NCI-H2227 (cell line): ENCODE results near the gene PHF3.

Source experiments
- DNase-seq: peaks from one replicate; lab custom pipeline; 2025; ENCODE audit not compliant: unreplicated experiment; lab: John Stamatoyannopoulos, UW

The PHF3 gene

DNA sequence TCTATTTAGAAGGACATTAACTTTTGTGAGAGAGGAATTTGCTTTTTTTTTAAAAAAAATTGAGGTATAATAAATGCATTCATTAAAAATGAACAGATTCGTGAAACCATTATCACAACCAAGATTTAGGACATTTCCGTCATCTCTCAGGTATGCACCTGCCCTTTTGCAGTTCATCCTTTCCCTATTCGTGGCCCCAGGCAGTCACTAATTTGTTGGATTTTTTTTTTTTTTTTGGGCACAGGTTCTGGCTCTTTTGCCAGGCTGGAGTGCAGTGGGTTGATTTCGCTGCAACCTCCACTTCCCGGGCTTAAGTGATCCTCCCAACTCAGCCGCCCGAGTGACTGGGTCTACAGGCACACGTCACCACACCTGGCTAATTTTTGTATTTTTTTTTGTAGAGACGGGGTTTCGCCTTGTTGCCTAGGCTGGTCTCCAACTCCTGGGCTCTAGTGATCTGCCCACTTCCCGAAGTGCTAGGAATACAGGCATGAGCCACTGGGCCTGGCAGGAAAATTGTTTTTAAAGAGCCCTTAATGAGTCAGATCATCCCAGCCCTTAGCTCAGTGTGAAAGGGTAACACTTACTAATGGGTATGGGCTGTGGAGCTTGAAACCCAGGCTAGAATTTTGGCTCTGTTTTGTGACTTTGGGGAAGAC, 9.2 kb downstream of the PHF3 start:
- peak; percentile 4 for DNase-seq

DNA sequence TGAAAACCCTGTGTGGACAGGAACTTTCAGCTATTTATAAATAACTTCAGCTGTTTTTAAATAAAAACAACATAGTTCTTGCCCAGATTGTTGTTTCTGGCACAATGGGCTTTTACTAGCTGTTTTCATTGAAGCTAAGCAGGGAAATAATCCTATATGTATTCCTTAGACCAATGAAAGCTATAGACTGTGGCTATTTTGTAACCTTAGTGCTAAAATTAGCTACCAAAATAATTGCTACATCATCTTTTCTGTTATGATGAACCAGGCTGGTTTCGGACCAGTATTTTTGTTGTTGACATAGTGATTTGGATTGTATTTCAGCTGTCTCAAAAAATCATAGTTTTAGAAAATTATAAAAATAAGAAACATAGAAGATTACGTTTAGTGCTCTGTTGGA, 13.7 kb downstream of the PHF3 start:
- DNase-seq, result no peak

DNA sequence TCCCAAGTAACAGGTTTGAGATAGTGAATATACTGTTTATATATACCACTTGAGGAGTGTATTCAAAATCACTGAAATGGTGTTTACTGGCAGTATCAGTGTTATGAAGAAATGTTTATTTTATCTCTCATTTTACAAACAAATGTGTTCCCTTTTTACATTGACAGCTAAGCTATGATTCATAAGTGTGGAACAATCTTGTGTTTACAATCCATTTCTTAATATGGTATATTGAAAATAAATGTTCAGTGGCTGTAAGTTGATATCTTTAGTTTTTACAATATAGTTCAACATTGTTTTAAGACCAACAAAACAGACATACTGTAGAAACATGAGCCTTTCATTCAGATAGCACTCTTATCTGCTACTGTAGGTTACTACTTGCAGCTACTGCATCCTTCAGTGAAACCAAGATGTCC, 14.3 kb downstream of the PHF3 start:
- DNase-seq, result no peak

DNA sequence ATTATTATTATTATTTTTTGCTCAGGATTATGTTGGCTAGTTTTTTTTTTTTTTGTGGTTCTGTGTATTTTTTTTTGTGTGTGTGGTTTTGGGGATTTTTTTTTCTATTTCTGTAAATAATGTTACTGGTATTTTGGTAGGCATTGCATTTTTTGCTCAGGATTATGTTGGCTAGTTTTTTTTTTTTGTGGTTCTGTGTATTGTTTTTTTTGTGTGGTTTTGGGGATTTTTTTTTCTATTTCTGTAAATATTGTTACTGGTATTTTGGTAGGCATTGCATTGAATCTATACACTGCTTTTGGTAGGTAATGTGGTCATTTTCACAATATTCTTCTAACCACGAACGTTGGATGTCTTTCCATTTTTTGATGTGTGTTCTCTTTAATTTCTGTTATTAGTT, 17.4 kb downstream of the PHF3 start:
- no peak for DNase-seq

DNA sequence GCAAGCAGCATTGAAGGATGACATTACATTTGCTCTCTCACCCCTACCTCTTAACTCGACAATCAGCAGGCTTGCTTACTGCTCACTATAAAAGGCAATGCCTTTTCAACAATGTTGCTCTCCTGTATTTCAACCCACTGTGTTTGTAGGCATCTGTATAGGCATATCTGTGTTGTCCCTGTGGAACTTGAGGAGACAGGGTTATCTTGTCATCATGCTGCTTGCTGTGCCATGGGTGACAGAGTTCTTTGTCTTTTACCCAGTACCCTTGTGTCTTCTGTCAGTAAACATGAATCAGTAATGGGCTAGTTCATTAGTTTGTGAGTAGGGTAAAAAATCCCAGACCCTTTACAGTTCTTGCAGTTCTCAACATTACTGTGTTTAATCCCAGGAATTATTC, 25.2 kb downstream of the PHF3 start:
- no peak for DNase-seq

DNA sequence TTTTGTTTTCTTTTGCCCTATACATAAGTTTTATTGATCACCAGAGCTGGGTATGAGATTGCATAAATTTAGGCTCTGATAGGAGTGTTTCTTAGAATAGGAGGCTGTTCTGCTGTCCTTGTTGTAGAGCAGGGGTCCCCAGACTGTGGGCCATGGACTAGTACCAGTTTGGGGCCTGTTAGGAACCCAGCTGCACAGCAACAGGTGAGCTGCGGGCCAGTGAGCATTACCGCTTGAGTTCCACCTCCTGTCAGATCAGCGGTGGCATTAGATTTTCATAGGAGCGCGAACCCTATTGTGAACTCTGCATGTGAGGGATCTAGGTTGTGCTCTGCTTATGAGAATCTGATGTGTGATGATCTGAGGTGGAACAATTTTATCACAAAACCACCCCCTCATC, 26.2 kb downstream of the PHF3 start:
- DNase-seq, result no peak

DNA sequence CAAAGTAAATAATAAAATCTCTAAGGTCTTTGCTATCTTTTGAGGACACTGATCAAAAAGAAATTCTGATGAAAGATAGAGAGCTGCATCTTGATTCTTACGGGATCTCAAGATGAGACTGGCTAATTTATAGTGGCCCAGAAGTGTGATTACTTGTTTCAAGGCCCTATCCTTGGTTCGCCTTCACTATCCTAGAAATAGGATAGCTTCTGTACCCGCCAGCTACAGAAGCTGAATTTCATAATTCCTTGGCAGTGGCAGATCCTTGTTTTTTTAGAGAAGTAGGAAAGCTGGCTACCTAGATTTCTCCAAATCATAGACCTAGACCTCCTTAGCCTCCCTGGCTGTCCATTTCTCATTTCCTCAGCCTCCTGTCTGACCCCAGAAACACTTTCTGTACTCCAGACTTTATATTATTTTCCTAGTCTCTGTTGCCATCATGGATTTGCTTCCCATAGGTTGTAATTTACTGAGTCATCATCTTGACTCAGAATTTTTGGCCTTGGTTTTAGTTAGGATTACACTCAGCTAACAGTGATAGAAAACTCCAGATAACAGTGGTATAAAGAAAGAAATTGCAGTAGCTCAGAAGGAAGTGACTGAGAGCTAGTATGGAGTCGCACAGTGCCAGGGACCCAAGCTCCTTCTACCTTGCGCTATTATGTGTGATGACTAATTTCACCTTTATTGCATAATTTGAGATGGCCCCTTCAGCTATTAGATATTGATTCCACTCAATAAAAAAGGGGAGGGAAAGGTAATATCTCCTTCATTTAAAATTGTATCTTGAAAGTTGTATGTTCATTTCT, 27.7 kb downstream of the PHF3 start:
- no peak for DNase-seq

DNA sequence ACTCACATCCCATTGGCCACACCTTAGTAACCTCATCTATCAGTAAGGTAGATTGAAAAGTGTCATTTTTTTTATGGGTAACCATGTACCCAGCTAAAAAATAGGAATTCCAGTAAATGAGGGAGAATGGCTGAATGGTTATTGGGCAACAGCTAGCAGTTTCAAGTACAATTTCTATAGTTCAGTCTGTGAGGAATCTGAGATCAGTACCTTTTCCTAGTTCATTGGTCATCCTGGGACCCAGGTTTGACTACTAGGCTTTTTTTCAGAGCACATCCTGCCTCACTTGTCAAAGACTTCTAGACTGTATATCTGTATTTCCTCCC, 28.3 kb downstream of the PHF3 start:
- DNase-seq, result no peak

DNA sequence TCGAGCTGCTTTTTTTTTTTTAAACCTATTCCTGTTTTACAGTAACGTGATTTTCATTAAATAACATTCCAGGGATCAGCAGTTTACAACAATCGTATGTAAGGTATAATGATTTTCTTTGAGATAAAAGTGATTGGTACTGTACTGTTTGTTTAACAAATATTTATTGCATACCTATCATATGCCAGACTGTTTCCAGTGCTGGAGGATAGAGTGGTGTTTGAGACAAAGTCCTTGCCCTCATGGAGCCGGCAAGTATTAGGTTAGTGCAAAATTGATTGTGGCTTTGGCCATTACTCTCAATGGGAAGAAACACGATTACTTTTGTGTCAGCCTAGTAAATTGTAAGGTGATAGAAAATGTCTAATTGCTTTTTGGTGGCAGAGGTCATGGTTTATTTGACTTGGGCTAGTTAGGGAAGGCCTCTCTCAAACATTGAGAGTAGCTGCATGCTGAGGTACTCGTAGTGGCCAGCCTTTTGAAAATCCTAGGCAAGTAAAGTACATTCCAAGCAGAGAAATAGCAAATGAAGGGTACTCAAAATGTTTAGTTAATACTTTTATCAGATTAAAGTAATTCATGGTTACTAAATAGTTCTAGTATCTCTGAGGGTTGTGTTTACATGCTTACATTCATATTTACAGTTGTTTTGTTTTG, 35.6 kb downstream of the PHF3 start:
- no peak for DNase-seq

DNA sequence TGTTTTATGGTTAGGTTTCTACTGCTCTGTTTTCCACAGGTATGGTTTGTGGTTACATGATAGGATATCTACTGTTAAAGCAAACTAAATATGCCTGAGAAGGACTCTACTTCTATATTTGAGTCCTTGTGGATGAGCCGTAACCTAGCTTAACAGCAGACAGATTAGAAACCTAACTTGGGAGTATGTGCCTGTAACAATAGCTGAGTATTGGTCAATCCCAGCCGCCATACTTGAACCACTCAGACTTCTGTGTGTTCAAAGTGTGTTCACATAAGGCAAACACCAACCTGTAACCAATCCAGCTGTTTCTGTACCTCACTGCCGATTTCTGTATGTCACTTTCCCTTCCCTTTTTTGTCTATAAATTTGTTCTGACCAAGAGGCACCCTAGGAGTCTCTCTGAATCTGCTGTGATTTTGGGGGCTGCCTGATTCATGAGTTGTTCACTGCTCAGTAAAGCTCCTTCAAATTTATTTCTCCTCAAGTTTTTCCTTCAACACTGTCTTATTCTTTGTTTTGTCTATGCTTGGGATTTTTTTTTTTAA, 37.1 kb downstream of the PHF3 start:
- no peak for DNase-seq

DNA sequence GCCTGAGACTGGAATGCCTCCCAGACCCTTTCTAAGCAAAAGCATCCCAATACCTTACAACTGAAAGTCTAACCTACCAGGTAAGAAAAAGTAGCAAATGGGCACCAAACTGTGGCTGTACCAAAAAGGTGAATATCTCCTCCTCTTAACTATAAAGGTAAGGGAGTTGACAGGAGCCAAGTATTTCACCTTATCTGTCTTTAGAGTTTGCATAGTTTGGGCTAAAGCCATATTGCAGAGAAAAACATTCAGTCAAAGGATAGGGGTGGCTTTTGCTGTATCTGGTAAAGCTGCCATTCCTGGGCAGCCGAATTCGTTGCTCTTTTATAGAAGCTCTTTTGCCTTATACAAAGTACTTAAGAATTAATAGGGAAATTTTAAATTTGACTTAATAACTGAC, 38.1 kb downstream of the PHF3 start:
- DNase-seq, result no peak

DNA sequence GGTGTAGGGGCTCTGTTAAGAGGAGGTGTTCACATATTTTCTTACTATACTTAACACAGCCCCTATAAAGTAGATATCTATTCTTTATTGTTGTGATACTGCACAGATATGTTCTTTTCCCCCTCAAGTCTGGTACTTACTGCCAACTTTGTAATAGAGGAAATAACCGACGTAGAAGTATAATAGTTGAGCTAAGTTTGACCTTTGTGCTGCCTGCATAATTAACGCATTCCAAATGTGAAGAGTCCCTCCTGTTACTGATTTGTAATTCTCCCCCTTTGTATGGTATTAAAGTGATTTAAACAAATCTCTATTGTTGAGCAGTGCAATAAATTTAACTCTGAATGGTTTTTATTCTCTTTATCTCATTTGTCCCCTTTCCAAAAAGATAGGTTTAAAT, 39.0 kb downstream of the PHF3 start:
- DNase-seq, result no peak

DNA sequence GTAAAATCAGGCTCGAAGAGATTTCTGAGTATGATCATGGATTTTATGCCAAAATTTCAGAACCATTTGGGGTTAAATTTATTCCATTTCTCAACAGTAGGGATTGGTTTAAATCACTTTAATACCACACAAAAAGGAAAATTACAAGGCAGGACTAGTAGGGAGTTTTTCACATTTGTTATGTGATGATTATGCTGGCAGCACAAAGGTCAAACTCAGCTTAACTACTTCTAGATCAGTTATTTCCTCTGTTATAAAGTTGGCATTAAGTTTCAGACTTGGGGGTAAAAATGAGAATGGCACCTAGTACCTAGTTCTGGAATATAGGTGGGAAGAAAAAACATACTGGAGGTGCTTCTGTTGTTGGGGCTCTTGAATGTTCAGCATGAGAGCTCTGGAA, 39.5 kb downstream of the PHF3 start:
- DNase-seq, result no peak

DNA sequence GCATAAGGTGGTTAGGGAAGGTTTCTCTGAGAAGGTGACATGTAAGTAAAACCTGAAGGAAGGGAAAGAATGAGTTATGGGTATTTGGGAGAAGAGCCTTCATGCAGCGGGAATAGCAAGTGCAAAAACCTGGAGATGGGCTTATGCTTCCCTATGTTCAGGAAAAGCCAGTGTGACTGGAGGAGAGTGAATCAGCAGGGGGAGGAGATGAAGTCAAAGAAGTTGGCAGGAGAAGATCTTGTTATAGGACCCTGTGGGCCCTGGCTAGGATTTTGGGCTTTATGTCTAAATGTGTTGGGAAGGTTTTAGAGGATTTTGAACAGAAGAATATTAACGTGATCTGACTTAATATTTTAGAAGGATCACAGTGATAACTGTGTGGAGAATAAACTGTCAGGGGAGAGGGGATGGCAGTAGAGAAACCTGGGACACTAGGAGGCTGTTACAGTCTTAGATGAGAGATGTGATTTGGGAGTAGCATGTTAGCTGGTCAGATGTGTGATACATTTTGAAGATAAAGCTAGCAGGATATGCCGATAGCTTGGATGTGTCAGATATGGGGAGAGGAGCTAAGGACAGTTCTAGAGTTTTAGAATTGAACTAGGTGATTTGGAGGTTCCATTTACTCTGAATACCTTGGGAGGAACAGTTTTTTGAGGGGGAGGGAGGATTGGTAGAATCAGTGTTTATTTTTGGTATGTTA, 41.0 kb downstream of the PHF3 start:
- DNase-seq, result no peak

DNA sequence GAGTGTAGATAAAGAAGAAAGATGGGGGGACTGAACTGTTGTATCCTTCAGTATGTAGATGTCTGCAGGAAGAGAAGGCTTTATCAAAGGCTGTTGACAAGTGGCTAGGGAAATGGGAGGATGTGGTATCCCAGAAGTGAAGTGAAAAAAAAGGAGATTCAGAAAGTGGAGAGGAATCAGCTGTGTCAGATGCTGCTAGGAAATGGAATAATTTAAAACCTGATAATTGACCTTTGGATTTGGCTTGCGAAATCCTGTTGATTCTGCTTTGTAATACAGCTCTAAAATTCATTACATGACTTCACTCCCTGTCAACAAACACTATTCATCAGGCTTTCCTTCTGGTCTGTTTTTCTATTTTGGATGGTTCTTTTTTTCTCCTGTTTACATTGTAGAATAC, 41.7 kb downstream of the PHF3 start:
- no peak for DNase-seq

DNA sequence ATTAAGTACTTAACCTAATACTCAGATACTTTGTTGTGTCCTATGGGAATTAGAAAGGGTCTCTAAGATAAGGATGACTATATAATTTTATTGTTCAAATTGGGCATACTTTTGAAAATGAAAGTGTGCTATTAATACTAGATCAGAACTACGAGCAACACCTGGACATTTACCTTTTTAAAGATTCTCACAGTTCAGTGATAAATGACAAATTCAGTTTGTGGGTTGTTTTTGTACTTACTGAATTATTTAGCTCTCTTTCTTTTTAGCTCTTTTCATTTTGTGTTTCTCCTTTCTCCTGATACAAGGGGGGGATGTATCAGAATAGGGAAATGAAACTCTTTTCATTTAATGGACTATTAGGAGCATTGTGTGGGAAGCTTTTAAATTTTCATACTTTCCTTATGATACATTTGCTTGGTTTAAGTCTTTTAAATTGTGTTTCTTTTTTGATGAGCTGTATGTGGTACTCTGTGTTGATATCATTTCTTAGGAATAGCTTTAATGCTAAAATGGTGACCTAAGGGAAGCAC, 47.5 kb downstream of the PHF3 start:
- no peak for DNase-seq

DNA sequence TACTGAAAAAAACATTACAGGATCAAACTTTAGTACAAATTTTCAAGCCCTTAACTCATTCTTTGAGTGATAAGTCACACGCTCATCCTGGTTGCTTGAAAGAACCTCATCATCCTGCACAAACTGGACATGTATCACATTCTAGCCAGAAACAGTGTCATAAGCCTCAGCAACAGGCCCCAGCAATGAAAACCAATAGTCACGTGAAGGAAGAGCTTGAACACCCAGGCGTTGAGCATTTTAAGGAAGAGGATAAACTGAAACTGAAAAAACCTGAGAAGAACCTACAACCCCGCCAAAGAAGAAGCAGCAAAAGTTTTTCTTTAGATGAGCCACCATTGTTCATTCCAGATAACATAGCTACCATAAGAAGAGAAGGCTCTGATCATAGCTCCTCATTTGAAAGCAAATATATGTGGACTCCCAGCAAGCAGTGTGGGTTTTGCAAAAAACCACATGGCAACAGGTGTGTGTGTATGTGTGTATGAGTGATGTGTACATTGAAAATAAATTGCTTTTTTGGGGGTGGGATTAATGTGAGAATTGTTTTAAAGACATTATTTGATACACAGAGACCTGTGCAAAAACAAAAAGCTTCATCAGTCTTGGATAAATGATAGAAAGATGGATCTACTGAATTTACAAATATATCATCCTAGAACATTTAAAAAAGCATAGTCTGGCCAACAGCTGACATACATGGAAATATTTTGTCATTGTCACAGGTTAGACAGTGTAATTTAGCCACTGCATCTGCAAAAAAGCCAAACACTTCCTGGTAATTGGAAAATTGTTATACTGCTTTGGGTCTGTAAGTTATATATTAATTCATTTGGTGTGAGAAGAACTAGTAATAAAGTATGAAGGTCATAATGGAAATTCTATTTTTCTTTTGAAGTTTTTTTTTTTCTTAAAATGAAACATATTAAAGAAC, 50.1 kb downstream of the PHF3 start:
- DNase-seq, result no peak

DNA sequence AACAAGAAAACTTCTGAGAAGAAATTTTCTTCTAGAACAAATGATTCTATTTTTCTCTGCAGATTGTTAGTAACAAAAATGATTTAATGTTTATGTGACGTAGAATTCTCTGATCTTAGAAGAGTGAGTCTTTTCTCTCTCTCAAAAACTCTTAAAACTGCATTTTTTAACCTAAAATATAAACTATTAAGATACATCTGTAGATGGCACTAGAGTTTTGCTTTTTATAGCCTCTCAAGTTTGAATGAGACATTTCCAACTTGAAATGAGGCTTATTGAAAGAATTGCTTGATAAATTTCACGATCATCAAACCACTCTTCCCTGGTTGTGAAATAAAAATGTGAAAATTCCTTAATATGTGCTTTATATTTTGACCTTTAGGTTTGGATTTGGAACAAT, 53.8 kb downstream of the PHF3 start:
- no peak for DNase-seq

DNA sequence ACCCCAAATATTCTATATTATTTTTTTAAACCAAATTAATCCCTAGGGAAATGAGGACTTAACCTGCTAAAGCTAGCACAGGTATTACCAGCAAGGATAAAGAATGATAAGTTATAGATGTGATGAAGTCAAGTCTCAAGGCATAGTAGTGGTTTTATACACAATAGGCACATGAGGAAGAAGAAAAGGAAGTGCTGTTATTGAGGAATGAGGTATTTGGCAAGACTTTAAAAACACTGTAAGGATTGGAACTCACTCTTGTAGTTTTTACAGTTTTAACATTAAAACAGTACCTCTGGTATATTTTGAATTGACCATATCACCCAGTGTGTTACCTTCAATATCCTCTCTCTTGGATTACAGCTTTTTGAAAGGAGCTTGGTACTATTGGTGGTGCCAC, 54.6 kb downstream of the PHF3 start:
- DNase-seq, result no peak

DNA sequence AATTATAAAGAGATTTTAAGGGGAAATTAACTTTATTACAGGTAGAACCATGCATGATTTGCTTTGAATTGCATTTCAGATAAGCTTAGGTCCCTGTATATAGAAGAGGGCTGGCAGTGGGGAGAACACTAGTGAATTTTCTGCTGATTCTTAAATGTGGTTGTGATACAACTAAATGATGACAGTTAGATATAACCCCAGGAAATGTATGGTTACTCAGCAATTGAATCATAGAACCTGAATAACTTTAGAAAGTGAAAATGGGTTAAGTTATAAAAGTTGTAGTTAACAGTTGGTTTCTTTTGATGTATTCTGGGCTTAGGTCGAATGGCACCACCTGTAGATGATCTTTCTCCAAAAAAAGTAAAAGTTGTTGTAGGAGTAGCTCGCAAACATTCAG, 70.1 kb downstream of the PHF3 start:
- no peak for DNase-seq
